GM12801 (cell line): ENCODE measurements around the gene NR4A2.

Source experiments
- TF ChIP-seq, protein P1 (sequence below): IDR thresholded peaks from one replicate; pipeline ENCODE4 v1.5.1; 2011; ENCODE audit warnings: control low read depth; ENCODE audit not compliant: insufficient read length; ENCODE audit errors: extremely low read depth

Gene NR4A2

GRCh38 chr2:156352911-156353310, 20.4 kb upstream of the NR4A2 start:
- TF ChIP-seq, protein P1, sequence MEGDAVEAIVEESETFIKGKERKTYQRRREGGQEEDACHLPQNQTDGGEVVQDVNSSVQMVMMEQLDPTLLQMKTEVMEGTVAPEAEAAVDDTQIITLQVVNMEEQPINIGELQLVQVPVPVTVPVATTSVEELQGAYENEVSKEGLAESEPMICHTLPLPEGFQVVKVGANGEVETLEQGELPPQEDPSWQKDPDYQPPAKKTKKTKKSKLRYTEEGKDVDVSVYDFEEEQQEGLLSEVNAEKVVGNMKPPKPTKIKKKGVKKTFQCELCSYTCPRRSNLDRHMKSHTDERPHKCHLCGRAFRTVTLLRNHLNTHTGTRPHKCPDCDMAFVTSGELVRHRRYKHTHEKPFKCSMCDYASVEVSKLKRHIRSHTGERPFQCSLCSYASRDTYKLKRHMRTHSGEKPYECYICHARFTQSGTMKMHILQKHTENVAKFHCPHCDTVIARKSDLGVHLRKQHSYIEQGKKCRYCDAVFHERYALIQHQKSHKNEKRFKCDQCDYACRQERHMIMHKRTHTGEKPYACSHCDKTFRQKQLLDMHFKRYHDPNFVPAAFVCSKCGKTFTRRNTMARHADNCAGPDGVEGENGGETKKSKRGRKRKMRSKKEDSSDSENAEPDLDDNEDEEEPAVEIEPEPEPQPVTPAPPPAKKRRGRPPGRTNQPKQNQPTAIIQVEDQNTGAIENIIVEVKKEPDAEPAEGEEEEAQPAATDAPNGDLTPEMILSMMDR: no peak

- TF ChIP-seq, protein P1: no peak
These were observed 18.0 kb upstream of the NR4A2 start for GRCh38 chr2:156350374-156351142.

GRCh38 chr2:156349605-156350004, 17.1 kb upstream of the NR4A2 start:
- TF ChIP-seq, protein P1: no peak

DNA sequence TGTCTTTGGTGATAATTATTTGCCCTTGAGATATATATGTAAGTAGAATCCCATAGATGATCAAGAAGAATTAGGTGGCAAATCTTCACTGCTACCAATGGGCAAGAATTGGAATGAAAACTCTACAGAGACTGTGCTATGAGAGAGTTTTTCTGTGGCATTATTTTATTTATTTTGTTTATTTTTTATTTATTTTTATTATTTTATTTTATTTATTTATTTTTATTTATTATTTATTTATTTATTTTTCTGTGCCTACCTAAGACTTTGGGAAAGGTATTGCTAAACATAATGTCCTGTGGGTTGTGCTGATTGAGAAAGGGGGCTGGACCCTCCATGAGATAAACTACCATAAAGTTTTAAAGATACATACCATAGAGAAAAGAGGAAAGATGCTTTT, 16.6 kb upstream of the NR4A2 start:
- TF ChIP-seq, protein P1: no peak

- TF ChIP-seq, protein P1: no peak
These were observed 14.9 kb upstream of the NR4A2 start for GRCh38 chr2:156347431-156347830.

DNA sequence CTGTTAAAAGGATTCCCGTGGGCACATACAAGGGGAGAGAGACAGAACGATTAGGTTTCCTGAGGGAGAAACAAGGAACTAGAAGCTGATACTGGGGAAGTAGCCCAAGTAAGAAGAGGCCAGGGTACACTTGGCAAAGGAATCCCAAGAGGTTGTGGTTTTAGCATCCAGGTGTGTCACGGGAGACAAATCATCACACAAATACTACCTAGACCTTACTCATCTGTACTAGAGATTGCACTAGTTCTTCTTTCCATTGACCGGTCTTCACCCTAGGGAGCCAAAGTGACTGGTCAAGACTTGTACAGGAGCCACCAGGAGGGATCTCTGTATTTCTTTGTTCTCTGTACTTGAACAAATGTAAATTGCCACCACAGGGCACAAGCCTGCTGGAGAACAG, 14.2 kb upstream of the NR4A2 start:
- TF ChIP-seq, protein P1: no peak

DNA sequence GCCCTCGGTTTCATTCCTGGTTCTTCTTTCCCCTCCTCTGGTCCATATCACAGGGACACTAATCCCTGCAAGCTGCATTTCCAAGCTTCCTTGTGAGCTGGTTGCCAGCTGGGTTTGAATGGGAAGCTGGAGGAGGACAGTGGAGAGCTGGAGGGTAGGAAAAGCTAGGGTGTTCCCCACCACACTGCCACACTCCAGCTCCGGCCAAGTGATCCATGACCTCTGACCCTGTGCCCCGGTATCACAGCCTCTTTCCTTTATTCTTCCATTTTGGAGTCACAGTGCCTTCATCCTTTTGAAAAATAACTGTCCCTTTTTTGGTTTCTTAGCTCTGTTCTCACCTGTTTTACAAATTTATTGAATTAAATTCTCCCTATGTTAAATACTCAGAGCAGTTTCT, 13.1 kb upstream of the NR4A2 start:
- TF ChIP-seq, protein P1: no peak
